Measurements from ENCODE around the gene LSAMP. TPM values are rescaled to one million over a fixed set of nuclear protein-coding genes. Genes with fewer than 3 reads are reported as not detected.

The LSAMP gene
- total RNA-seq, 6 donors from 2014 or later = 7.1 to 28.1 (median 13.4) TPM

GRCh38 chr3:116165135-116165534, 280.2 kb downstream of the LSAMP start:
- 88 to 89% methylated on average over 2 of the region's 2 CpGs for WGBS, 2 donors
- H3K9me3 ChIP-seq = peaks cover 0 to 2% (median 0%) of the 10 kb centered on the region in 4 donors

GRCh38 chr3:116164039-116164438, 281.2 kb downstream of the LSAMP start:
- ATAC-seq (ENCODE audit: low FRiP score in 2 of 2) = no peak
- WGBS, 2 donors = 59 to 68% methylated on average over 2 of the region's 2 CpGs

More at GRCh38 chr3:116165135-116165534, 280.2 kb downstream of the LSAMP start:
- Histone ChIP-seq H3K4me1 (no peaks in the 10 kb centered on the region), H3K36me3 (no peaks in the 10 kb centered on the region), H3K4me3 (no peak overlapping the region), H3K27me3 (no peaks in the 10 kb centered on the region), H3K27ac (no peak overlapping the region)
- TF ChIP-seq EP300 (IDR thresholded peaks at IDR 0.05) (no peak), POLR2A (IDR thresholded peaks at IDR 0.05) (no peak), POLR2AphosphoS5 (IDR thresholded peaks at IDR 0.05) (no peak), CTCF (IDR thresholded peaks at IDR 0.05) (no peak)
- DNase-seq (no peak), ATAC-seq (ENCODE audit: low FRiP score in 2 of 2) (no peak)

GRCh38 chr3:116161575-116162525, 283.4 kb downstream of the LSAMP start:
- Histone ChIP-seq H3K9me3 (no peaks in the 10 kb centered on the region), H3K4me3 (no peak overlapping the region), H3K4me1 (no peaks in the 10 kb centered on the region), H3K27ac (no peak overlapping the region), H3K36me3 (no peaks in the 10 kb centered on the region), H3K27me3 (no peaks in the 10 kb centered on the region)
- 77 to 78% methylated on average over 5 of the region's 5 CpGs for WGBS, 2 donors
- DNase-seq (no peak), ATAC-seq (ENCODE audit: low FRiP score in 2 of 2) (no peak)
- TF ChIP-seq CTCF (IDR thresholded peaks at IDR 0.05) (no peak), POLR2A (IDR thresholded peaks at IDR 0.05) (no peak), EP300 (IDR thresholded peaks at IDR 0.05) (no peak), POLR2AphosphoS5 (IDR thresholded peaks at IDR 0.05) (no peak)

More at GRCh38 chr3:116164039-116164438, 281.2 kb downstream of the LSAMP start:
- TF ChIP-seq CTCF (IDR thresholded peaks at IDR 0.05) (no peak), POLR2AphosphoS5 (IDR thresholded peaks at IDR 0.05) (no peak)
- Histone ChIP-seq H3K36me3 (no peaks in the 10 kb centered on the region), H3K4me1 (no peaks in the 10 kb centered on the region), H3K9me3 (peaks cover 0 to 2% (median 0%) of the 10 kb centered on the region in 4 donors), H3K4me3 (no peak overlapping the region), H3K27ac (no peak overlapping the region), H3K27me3 (no peaks in the 10 kb centered on the region)
- no peak for DNase-seq

- no peak for ATAC-seq (ENCODE audit: low FRiP score in 2 of 2)
- H3K4me1 ChIP-seq = no peaks in the 10 kb centered on the region
- no peak for TF ChIP-seq CTCF (IDR thresholded peaks at IDR 0.05)
- H3K4me3 ChIP-seq = no peak overlapping the region
- H3K27me3 ChIP-seq = no peaks in the 10 kb centered on the region
- DNase-seq = no peak
- no peaks in the 10 kb centered on the region for H3K9me3 ChIP-seq
- no peak overlapping the region for H3K27ac ChIP-seq
- no peaks in the 10 kb centered on the region for H3K36me3 ChIP-seq
- WGBS, 2 donors = 97 to 100% methylated on average over 1 of the region's 1 CpG
Observed at GRCh38 chr3:116160594-116160993, 284.7 kb downstream of the LSAMP start.

GRCh38 chr3:116155841-116156240, 289.4 kb downstream of the LSAMP start:
- H3K4me1 ChIP-seq = no peaks in the 10 kb centered on the region
- H3K4me3 ChIP-seq = no peak overlapping the region
- no peak for TF ChIP-seq POLR2AphosphoS5 (IDR thresholded peaks at IDR 0.05)
- no peak for TF ChIP-seq POLR2A (IDR thresholded peaks at IDR 0.05)
- TF ChIP-seq CTCF (IDR thresholded peaks at IDR 0.05) = no peak
- TF ChIP-seq EP300 (IDR thresholded peaks at IDR 0.05) = no peak
- 50 to 81% methylated on average over 1 of the region's 1 CpG for WGBS, 2 donors
- no peak for ATAC-seq (ENCODE audit: low FRiP score in 2 of 2)
- no peaks in the 10 kb centered on the region for H3K27me3 ChIP-seq
- H3K9me3 ChIP-seq = no peaks in the 10 kb centered on the region
- H3K36me3 ChIP-seq = no peaks in the 10 kb centered on the region
- DNase-seq = no peak
- H3K27ac ChIP-seq = no peak overlapping the region
